Liver (tissue), 9 donors: ENCODE measurements around the gene PEX11A. TPM values are rescaled to one million over a fixed set of nuclear protein-coding genes. Genes with fewer than 3 reads are reported as not detected.

ENCODE experiments used
- DNase-seq: peaks from one replicate; pipeline ENCODE4 v3.0.0-alpha.2; 2017; ENCODE audit warnings: low spot score
- H3K27ac ChIP-seq, 2 donors: one replicate each; pipeline ENCODE4 v1.7.0; 2013; ENCODE audit warnings: inconsistent platforms in 2 of 2, low read length in 2 of 2, control low read depth in 1 of 2, low read depth in 1 of 2, mild to moderate bottlenecking in 1 of 2
- H3K27me3 ChIP-seq, 4 donors: one replicate each; pipeline versions ENCODE4 v1.6.1 to v1.7.0; 2013; ENCODE audit warnings: low read length in 3 of 4, inconsistent platforms in 1 of 4, mild to moderate bottlenecking in 1 of 4, moderate library complexity in 1 of 4; ENCODE audit not compliant: control insufficient read depth in 4 of 4, insufficient read depth in 4 of 4
- H3K36me3 ChIP-seq, 4 donors: one replicate each; pipeline versions ENCODE4 v1.6.1 to v1.7.0; 2013; ENCODE audit warnings: low read length in 3 of 4, mild to moderate bottlenecking in 3 of 4, low read depth in 1 of 4, moderate library complexity in 1 of 4; ENCODE audit not compliant: control insufficient read depth in 4 of 4, insufficient read depth in 3 of 4
- H3K4me1 ChIP-seq, 4 donors: one replicate each; pipeline versions ENCODE4 v1.6.1 to v1.7.0; 2013; ENCODE audit warnings: low read length in 3 of 4, mild to moderate bottlenecking in 3 of 4, moderate library complexity in 1 of 4; ENCODE audit not compliant: control insufficient read depth in 4 of 4, insufficient read depth in 4 of 4
- H3K4me3 ChIP-seq, 3 donors: one replicate each; pipeline versions ENCODE4 v1.6.1 to v1.7.0; 2013; ENCODE audit warnings: low read length in 3 of 3, control low read depth in 1 of 3, low read depth in 1 of 3, mild to moderate bottlenecking in 1 of 3
- H3K9ac ChIP-seq, 2 donors: one replicate each; pipeline ENCODE4 v1.7.0; 2013; ENCODE audit warnings: low read length in 2 of 2, mild to moderate bottlenecking in 2 of 2, moderate library complexity in 2 of 2, control low read depth in 1 of 2, low read depth in 1 of 2
- H3K9me3 ChIP-seq, 4 donors: one replicate each; pipeline versions ENCODE4 v1.6.1 to v1.7.0; 2013; ENCODE audit warnings: low read length in 3 of 4; ENCODE audit not compliant: control insufficient read depth in 4 of 4
- EGR1 ChIP-seq, 2 donors: IDR thresholded peaks; 2 replicates each; pipeline ENCODE4 v1.6.1; 2016 to 2018; ENCODE audit warnings: antibody characterized with exemption in 2 of 2, low read depth in 2 of 2
- FOXA1 ChIP-seq: IDR thresholded peaks from 2 replicates; pipeline ENCODE4 v1.6.1; 2016; ENCODE audit warnings: antibody characterized with exemption
- GABPA ChIP-seq, 2 donors: IDR thresholded peaks in 1 of 2; conservative IDR thresholded peaks in 1 of 2; 2 replicates each; pipeline ENCODE4 v1.6.1; 2016; ENCODE audit warnings: antibody characterized with exemption in 2 of 2, mild to moderate bottlenecking in 1 of 2, moderate library complexity in 1 of 2
- HNF4A ChIP-seq, 2 donors: conservative IDR thresholded peaks; 2 replicates each; pipeline ENCODE4 v1.6.1; 2016; ENCODE audit warnings: antibody characterized with exemption in 2 of 2, mild to moderate bottlenecking in 2 of 2
- HNF4G ChIP-seq: IDR thresholded peaks from 2 replicates; pipeline ENCODE4 v1.6.1; 2016; ENCODE audit warnings: antibody characterized with exemption
- JUND ChIP-seq, 2 donors: IDR thresholded peaks; 2 replicates each; pipeline ENCODE4 v1.6.1; 2016; ENCODE audit warnings: antibody characterized with exemption in 2 of 2
- NR2F2 ChIP-seq: IDR thresholded peaks from 2 replicates; pipeline ENCODE4 v1.6.1; 2016; ENCODE audit warnings: antibody characterized with exemption
- RAD21 ChIP-seq, 2 donors: IDR thresholded peaks; 2 replicates each; pipeline ENCODE4 v1.6.1; 2016; ENCODE audit warnings: antibody characterized with exemption in 2 of 2, mild to moderate bottlenecking in 2 of 2
- REST ChIP-seq: IDR thresholded peaks from 2 replicates; pipeline ENCODE4 v1.6.1; 2016; ENCODE audit warnings: antibody characterized with exemption, mild to moderate bottlenecking
- RXRA ChIP-seq, 2 donors: IDR thresholded peaks; 2 replicates each; pipeline ENCODE4 v1.6.1; 2017 to 2018; ENCODE audit warnings: antibody characterized with exemption in 2 of 2, mild to moderate bottlenecking in 1 of 2
- SP1 ChIP-seq: IDR thresholded peaks from 2 replicates; pipeline ENCODE4 v1.6.1; 2018; ENCODE audit warnings: antibody characterized with exemption, mild to moderate bottlenecking
- YY1 ChIP-seq: IDR thresholded peaks from 2 replicates; pipeline ENCODE4 v1.6.1; 2016; ENCODE audit warnings: antibody characterized with exemption, mild to moderate bottlenecking
- WGBS: extraction: QIAGEN DNeasy Blood & Tissue Kit; methylation state at CpG from one replicate; pipeline ENCODE4 v1.1.7; 2013; 5-methylcytosine and 5-hydroxymethylcytosine counted together
- polyA plus RNA-seq, 2 donors: library from polyadenylated mRNA; stranded (reverse) in 1 of 2; unstranded in 1 of 2; fragments of 200-250 nt in 1 of 2; fragments of >200 nt in 1 of 2; fragmentation: Nextera tagmentation in 1 of 2; extraction: Ambion mirVana in 1 of 2; gene quantifications; one replicate each; pipeline versions ENCODE4 v1.2.1 to v1.2.3, GENCODE V29; 2013 to 2015
- total RNA-seq, 2 donors: library from RNA; depleted of rRNA; stranded (reverse); fragments of >200 nt; gene quantifications; one replicate each; pipeline ENCODE4 v1.2.3, GENCODE V29; 2014
- TF ChIP-seq, protein P1 (sequence below): fragments of 150-350 bp; IDR thresholded peaks from 2 replicates; pipeline ENCODE4 v1.5.1; 2017; ENCODE audit warnings: improper control_type of control experiment, low read depth, low read length; ENCODE audit not compliant: missing input control
- TF ChIP-seq, protein P2 (sequence below): IDR thresholded peaks from 2 replicates; pipeline ENCODE4 v1.6.1; 2016; ENCODE audit warnings: antibody characterized with exemption
- TF ChIP-seq, protein P3 (sequence below): IDR thresholded peaks from 2 replicates; pipeline ENCODE4 v1.6.1; 2016; ENCODE audit warnings: antibody characterized with exemption
- donor health status: healthy.
- donor health status: healthy.
- donor health status: healthy.
- donor health status: healthy.
- donor health status: healthy.

Gene PEX11A
- total and polyA plus RNA-seq, 4 donors = 6.6 to 47.9 (median 24.3) TPM

DNA sequence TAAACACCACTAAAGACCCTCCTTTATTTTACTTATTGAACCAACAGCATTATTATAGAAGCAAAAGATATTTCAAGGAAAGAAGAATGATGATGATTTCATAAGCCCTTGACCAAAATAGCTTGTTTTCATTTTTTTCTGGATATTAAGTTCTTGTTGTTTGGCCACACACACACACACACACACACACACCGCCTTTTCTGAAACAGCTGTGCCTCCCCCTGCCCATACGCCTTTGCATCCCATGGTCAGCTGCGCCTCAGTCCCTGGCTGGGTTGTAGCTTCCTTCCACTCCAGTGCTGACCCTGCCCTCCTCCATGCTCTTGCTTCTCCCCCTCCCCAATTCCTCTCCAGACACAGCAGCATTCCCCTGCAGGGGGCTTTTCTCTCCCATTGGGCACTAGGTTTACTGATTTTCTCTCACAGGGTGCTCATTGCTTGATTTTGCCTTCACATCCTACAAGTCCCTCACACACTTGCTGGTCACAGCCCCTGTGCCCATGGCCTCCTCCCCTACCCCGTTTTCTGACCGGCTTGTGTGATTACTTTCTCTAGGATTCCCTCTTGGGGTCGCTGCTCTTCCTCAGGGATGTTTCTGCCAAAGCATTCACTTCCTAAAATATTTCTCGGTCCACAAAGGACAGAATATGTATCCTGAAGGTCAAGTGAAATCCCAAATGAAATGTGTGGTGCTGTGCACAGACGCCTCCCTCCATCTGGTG, 42.1 kb upstream of the PEX11A start:
- WGBS = 75% methylated on average over 8 of the region's 8 CpGs
- DNase-seq = no peak
- TF ChIP-seq FOXA1 (no peak), SP1 (no peak), NR2F2 (no peak), JUND (IDR thresholded peaks at IDR 0.05) (no peak), HNF4A (conservative IDR thresholded peaks at IDR 0.05) (no peak)
- TF ChIP-seq, protein P1, sequence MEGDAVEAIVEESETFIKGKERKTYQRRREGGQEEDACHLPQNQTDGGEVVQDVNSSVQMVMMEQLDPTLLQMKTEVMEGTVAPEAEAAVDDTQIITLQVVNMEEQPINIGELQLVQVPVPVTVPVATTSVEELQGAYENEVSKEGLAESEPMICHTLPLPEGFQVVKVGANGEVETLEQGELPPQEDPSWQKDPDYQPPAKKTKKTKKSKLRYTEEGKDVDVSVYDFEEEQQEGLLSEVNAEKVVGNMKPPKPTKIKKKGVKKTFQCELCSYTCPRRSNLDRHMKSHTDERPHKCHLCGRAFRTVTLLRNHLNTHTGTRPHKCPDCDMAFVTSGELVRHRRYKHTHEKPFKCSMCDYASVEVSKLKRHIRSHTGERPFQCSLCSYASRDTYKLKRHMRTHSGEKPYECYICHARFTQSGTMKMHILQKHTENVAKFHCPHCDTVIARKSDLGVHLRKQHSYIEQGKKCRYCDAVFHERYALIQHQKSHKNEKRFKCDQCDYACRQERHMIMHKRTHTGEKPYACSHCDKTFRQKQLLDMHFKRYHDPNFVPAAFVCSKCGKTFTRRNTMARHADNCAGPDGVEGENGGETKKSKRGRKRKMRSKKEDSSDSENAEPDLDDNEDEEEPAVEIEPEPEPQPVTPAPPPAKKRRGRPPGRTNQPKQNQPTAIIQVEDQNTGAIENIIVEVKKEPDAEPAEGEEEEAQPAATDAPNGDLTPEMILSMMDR = no peak

DNA sequence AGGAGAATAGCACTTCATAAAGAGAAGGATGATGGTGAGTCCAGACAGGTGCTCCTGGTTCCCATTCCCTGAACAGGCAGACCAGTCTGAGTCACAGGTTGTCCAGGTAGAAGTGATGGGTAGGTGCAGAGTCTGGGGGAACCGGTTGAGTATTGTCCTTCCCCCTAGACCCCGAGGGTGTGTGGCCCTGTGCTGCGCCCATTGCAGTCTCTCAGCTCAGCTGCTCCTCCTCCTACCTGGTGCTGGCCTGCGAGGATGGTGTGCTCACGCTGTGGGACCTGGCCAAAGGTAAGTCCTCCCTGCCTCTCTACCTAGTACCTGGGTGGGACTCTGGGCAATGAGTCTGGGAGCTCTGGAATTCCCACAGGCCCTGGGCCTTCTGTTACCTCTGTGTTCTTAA, 40.7 kb upstream of the PEX11A start:
- DNase-seq = no peak
- 95% methylated on average over 5 of the region's 5 CpGs for WGBS
- TF ChIP-seq REST (no peak), HNF4G (no peak), NR2F2 (no peak), EGR1 (IDR thresholded peaks at IDR 0.05; ENCODE audit: low read depth in 2 of 2) (no peak), JUND (IDR thresholded peaks at IDR 0.05) (no peak), RXRA (IDR thresholded peaks at IDR 0.05) (no peak), YY1 (no peak), GABPA (IDR thresholded peaks at IDR 0.05 in 1 of 2, conservative IDR thresholded peaks at IDR 0.05 in 1 of 2) (no peak), RAD21 (IDR thresholded peaks at IDR 0.05) (no peak), HNF4A (conservative IDR thresholded peaks at IDR 0.05) (no peak)
- TF ChIP-seq, protein P2, sequence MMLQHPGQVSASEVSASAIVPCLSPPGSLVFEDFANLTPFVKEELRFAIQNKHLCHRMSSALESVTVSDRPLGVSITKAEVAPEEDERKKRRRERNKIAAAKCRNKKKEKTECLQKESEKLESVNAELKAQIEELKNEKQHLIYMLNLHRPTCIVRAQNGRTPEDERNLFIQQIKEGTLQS = no peak
- TF ChIP-seq, protein P3, sequence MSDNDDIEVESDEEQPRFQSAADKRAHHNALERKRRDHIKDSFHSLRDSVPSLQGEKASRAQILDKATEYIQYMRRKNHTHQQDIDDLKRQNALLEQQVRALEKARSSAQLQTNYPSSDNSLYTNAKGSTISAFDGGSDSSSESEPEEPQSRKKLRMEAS = no peak
- TF ChIP-seq, protein P1 = no peak

More for the DNA sequence above, 42.1 kb upstream of the PEX11A start:
- Histone ChIP-seq H3K9me3 (no peaks in the 10 kb centered on the region), H3K9ac (no peak overlapping the region), H3K4me3 (no peak overlapping the region), H3K36me3 (no peaks in the 10 kb centered on the region), H3K4me1 (no peaks in the 10 kb centered on the region), H3K27ac (no peak overlapping the region), H3K27me3 (no peaks in the 10 kb centered on the region)

More for the DNA sequence above, 40.7 kb upstream of the PEX11A start:
- Histone ChIP-seq H3K36me3 (no peaks in the 10 kb centered on the region), H3K4me1 (no peaks in the 10 kb centered on the region), H3K27ac (no peak overlapping the region), H3K27me3 (no peaks in the 10 kb centered on the region), H3K4me3 (no peak overlapping the region), H3K9ac (no peak overlapping the region), H3K9me3 (no peaks in the 10 kb centered on the region)
